Lung (tissue), 12 donors: ENCODE results near the gene COL4A1. TPM values are rescaled to one million over a fixed set of nuclear protein-coding genes. Genes with fewer than 3 reads are reported as not detected.

Source experiments
- ATAC-seq: fragments of 200-7000 bp; cut with Tn5 transposase; one replicate; pipeline ENCODE4 v1.9.1; 2020; ENCODE audit warnings: moderate number of reproducible peaks; ENCODE audit not compliant: insufficient read depth, low FRiP score
- DNase-seq, 3 donors: peaks; one replicate each; pipeline ENCODE4 v3.0.0-alpha.2; 2013 to 2017
- H3K27ac ChIP-seq, 2 donors: one replicate each; pipeline ENCODE4 v1.5.1; 2013; ENCODE audit warnings: mild to moderate bottlenecking in 2 of 2, moderate library complexity in 2 of 2, control low read depth in 1 of 2, inconsistent platforms in 1 of 2, low read depth in 1 of 2, low read length in 1 of 2
- H3K27me3 ChIP-seq, 3 donors: one replicate each; pipeline ENCODE4 v1.5.1; 2013; ENCODE audit warnings: low read length in 2 of 3; ENCODE audit not compliant: control insufficient read depth in 3 of 3, insufficient read depth in 3 of 3
- H3K36me3 ChIP-seq, 4 donors: one replicate each; pipeline ENCODE4 v1.5.1; 2013; ENCODE audit warnings: low read length in 4 of 4, mild to moderate bottlenecking in 1 of 4, moderate library complexity in 1 of 4; ENCODE audit not compliant: control insufficient read depth in 4 of 4, insufficient read depth in 4 of 4
- H3K4me1 ChIP-seq, 5 donors: one replicate each; pipeline ENCODE4 v1.5.1; 2013; ENCODE audit warnings: low read length in 5 of 5, mild to moderate bottlenecking in 2 of 5, moderate library complexity in 1 of 5; ENCODE audit not compliant: control insufficient read depth in 5 of 5, insufficient read depth in 5 of 5
- H3K4me3 ChIP-seq: one replicate; pipeline ENCODE4 v1.5.1; 2013; ENCODE audit warnings: mild to moderate bottlenecking, control low read depth, moderate library complexity
- H3K9ac ChIP-seq, 2 donors: one replicate each; pipeline ENCODE4 v1.5.1; 2013; ENCODE audit warnings: low read length in 2 of 2, control low read depth in 1 of 2; ENCODE audit not compliant: insufficient read depth in 1 of 2
- H3K9me3 ChIP-seq, 4 donors: one replicate each; pipeline ENCODE4 v1.5.1; 2013; ENCODE audit warnings: low read length in 3 of 4, mild to moderate bottlenecking in 1 of 4, moderate library complexity in 1 of 4; ENCODE audit not compliant: control insufficient read depth in 4 of 4, insufficient read depth in 3 of 4
- CTCF ChIP-seq: IDR thresholded peaks from 2 replicates; pipeline ENCODE4 v1.5.1; 2012; ENCODE audit warnings: mild to moderate bottlenecking; ENCODE audit errors: control extremely low read depth, extremely low read depth
- WGBS, 2 donors: extraction: QIAGEN DNeasy Blood & Tissue Kit; methylation state at CpG; one replicate each; pipeline ENCODE4 v1.1.7; 2013; 5-methylcytosine and 5-hydroxymethylcytosine counted together
- polyA plus RNA-seq, 2 donors: library from polyadenylated mRNA; stranded (reverse); fragments of 200-250 nt; gene quantifications; one replicate each; pipeline ENCODE4 v1.2.1, GENCODE V29; 2013
- total RNA-seq, 2 donors: library from RNA; depleted of rRNA in 1 of 2; stranded (reverse); fragments of >200 nt in 1 of 2; gene quantifications; one replicate each; pipeline ENCODE4 v1.2.1, GENCODE V29; 2014 to 2021
- donor health status: control.
- donor health status: control.
- donor health status: Bipolar disorder and iron deficiency.
- donor health status: healthy.
- donor health status: DM: yes; HTN: yes; CAD: no.

Gene COL4A1
- total and polyA plus RNA-seq, 4 donors: 114 to 1,051 (median 318) TPM

GRCh38 chr13:110282316-110282841 lies 24.6 kb downstream of the COL4A1 start:
- no peak for TF ChIP-seq CTCF
- no peak for ATAC-seq
- H3K27ac ChIP-seq: no peak overlapping the region
- H3K27me3 ChIP-seq: no peaks in the 10 kb centered on the region
- no peaks in the 10 kb centered on the region for H3K9me3 ChIP-seq
- 88 to 96% methylated on average over 1 of the region's 1 CpG for whole genome bisulfite sequencing, 2 donors
- peaks cover 6 to 31% (median 17%) of the 10 kb centered on the region in 5 donors for H3K4me1 ChIP-seq
- H3K9ac ChIP-seq: no peak overlapping the region
- H3K36me3 ChIP-seq: peaks cover 0 to 4% (median 0%) of the 10 kb centered on the region in 4 donors
- no peak overlapping the region for H3K4me3 ChIP-seq
- no peak for DNase-seq

GRCh38 chr13:110281736-110282135 lies 25.2 kb downstream of the COL4A1 start:
- no peak for TF ChIP-seq CTCF
- H3K4me3 ChIP-seq: no peak overlapping the region
- peaks cover 6 to 27% (median 17%) of the 10 kb centered on the region in 5 donors for H3K4me1 ChIP-seq
- H3K36me3 ChIP-seq: peaks cover 0 to 4% (median 0%) of the 10 kb centered on the region in 4 donors
- no peaks in the 10 kb centered on the region for H3K9me3 ChIP-seq
- no peaks in the 10 kb centered on the region for H3K27me3 ChIP-seq
- ATAC-seq (no peak), DNase-seq (no peak)
- no peak overlapping the region for H3K27ac ChIP-seq
- 88 to 89% methylated on average over 5 of the region's 5 CpGs for WGBS, 2 donors
- no peak overlapping the region for H3K9ac ChIP-seq

- no peak for DNase-seq
- no peak overlapping the region for H3K9ac ChIP-seq
- no peak for TF ChIP-seq CTCF
- H3K4me3 ChIP-seq: no peak overlapping the region
- peaks cover 0 to 3% (median 0%) of the 10 kb centered on the region in 4 donors for H3K36me3 ChIP-seq
- H3K27me3 ChIP-seq: no peaks in the 10 kb centered on the region
- no peak for ATAC-seq
- 68 to 79% methylated on average over 7 of the region's 7 CpGs for WGBS, 2 donors
- no peak overlapping the region for H3K27ac ChIP-seq
- H3K4me1 ChIP-seq: peaks cover 6 to 29% (median 13%) of the 10 kb centered on the region in 5 donors
- no peaks in the 10 kb centered on the region for H3K9me3 ChIP-seq
Measured at GRCh38 chr13:110280985-110281688, 25.8 kb downstream of the COL4A1 start.
